ENCODE data around the gene MRNIP. TPM values are rescaled to one million over a fixed set of nuclear protein-coding genes. Genes with fewer than 3 reads are reported as not detected.
A peak's percentile ranks its signal among the peaks of the same experiment; 100 is the strongest.

The MRNIP gene, protein sequence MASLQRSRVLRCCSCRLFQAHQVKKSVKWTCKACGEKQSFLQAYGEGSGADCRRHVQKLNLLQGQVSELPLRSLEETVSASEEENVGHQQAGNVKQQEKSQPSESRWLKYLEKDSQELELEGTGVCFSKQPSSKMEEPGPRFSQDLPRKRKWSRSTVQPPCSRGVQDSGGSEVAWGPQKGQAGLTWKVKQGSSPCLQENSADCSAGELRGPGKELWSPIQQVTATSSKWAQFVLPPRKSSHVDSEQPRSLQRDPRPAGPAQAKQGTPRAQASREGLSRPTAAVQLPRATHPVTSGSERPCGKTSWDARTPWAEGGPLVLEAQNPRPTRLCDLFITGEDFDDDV
- total RNA-seq (2014; rRNA removed; shearing (Covaris generic)): 34.7 and 56.2 TPM in 2 replicates

DNA sequence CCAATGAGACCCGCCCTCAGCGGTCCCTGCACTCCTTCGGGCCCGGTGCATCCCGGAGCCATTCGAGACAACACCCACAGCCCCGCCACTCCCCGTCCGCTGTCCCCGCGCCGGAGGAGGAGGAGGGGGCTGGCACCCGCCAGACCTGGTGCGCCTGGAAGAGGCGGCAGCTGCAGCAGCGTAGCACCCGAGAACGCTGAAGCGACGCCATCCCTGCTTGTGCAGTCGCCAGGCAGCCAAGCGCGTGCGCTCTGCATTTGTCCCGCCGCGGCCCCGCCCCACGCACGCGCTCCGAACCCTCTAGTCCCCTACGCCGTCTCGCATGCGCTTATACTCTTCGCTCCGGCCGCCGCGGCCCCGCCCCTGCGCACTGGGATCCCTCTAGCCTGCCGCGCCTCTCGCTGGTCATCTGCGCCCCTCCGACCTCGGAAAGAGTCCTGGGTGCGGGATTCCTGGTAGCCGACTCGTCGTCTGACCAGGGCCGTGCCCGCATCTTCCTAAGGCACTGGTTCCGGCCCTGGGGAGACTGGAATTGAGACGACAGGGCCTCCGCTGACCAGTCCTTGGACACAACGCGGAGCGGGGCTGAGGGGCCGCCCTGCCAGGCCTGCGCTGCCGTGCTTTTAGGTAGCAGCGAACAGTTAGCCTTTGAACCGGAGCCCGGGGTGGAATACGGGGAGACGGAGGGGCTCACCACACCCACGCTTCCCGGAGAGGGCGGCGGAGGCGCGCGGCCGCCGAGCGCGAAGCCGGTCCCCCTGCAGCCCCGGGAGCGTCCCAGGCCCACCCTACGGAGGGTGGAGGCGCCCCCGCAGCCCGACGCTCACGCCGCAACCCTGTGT, at the start of gene MRNIP:
Gene MRNIP, minus strand, starts transcription at position 232 of the 842 bp plus-strand sequence. Its CDS starts 21 bp downstream, at position 211.
- peak within 1 kb of the TSS; percentile 85 for H3K4me3 ChIP-seq (ENCODE audit: insufficient read depth, low read depth, low read length)
- DNase-seq: peak; percentile 98
- H3K27me3 ChIP-seq (ENCODE audit: control insufficient read depth, insufficient read depth, low read length): no peaks in the 10 kb centered on the region

DNA sequence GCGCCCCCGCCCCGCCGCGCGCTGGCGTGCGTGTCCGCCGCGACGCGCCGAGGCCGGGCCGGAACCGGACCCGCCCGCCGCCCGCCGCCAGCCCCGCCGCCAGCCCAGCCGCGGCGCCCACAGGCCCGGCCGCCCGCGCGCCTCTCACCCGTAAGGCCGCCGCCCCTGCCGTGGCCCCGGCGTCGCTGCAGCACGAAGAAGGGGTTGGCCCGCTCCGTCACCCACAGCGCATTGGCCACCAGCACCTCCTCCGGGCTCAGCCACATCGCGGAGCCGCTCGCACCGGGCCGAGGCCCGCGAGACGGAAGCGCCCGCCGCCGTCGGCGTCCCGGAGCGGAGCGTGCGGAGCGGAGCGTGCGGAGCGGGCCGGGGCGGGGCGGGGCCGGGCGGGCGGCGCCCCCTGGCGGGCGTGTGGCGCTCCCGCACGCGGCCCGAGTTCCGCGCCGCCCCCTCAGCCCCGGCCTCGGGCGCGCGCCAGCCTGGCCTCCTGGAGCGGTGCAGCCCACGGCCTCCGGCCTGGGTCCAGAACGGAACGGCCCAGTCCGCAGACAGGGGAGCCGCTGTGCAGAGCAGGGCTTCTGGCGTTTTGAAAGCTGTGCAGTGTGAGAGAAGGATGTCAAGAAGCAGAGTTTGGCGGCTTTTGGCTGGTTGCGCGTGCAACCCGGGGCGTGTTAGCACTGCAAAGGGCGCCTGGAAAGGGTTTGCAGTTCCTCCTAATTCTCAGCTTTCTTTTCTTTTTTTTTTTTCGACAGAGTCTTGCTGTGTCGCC, 49.1 kb upstream of the MRNIP start, which contains the start of gene TBC1D9B:
Gene TBC1D9B, minus strand, starts transcription at position 342 of the 769 bp plus-strand sequence. Its CDS starts 76 bp downstream, at position 266.
- no peaks in the 10 kb centered on the region for H3K27me3 ChIP-seq (ENCODE audit: control insufficient read depth, insufficient read depth, low read length)
- peak; percentile 97 for DNase-seq
- peaks cover 5% of the 10 kb centered on the region for H3K36me3 ChIP-seq (replicated peaks; ENCODE audit: control insufficient read depth, insufficient read depth, low read length)
- H3K4me3 ChIP-seq (ENCODE audit: insufficient read depth, low read depth, low read length): peak within 1 kb of the TSS; percentile 64

More for the DNA sequence above, at the start of gene MRNIP:
- peaks cover 9% of the 10 kb centered on the region for H3K36me3 ChIP-seq (replicated peaks; ENCODE audit: control insufficient read depth, insufficient read depth, low read length)

DNA sequence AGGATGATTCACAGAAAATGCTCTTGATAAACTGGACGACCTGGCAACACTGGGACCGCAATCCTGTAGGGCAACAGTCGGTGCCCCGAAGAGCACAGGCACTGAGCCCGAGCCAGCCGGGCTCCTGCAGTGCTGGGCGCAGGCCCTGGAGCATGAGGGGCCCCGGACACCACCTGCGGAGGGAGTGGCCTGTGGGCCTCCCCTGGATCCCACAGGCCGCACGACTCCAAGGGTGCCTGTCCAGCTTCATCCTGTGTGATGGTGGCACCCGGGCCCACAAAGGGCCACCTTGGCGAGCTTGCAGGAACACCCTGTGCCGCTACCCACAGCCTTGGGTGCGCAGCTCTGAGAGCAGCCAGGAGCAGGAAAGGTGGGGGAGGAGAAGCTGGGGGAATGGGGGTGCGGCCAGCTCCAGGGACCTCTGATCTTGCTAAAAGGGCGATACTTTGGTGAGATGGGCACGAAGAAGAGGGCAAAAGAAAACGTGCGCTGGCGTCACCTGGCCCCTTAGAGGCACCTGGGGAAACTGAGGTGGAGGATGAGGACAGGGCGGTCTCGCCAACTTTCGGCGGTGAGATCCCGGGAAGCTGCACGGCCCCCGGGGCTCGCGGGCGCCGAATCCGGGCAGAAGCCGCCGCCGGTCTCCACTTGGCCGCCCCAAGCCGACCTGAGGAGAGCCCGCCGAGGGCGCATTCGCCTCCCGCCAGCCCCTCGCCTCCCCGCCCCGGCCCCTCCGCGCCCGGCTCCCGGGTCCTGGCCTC, 48.4 kb upstream of the MRNIP start:
- H3K27me3 ChIP-seq (ENCODE audit: control insufficient read depth, insufficient read depth, low read length): no peaks in the 10 kb centered on the region
- peak overlapping the region; percentile 58 for H3K4me3 ChIP-seq (ENCODE audit: insufficient read depth, low read depth, low read length)
- H3K36me3 ChIP-seq (replicated peaks; ENCODE audit: control insufficient read depth, insufficient read depth, low read length): peaks cover 5% of the 10 kb centered on the region
- DNase-seq: peak; percentile 84

DNA sequence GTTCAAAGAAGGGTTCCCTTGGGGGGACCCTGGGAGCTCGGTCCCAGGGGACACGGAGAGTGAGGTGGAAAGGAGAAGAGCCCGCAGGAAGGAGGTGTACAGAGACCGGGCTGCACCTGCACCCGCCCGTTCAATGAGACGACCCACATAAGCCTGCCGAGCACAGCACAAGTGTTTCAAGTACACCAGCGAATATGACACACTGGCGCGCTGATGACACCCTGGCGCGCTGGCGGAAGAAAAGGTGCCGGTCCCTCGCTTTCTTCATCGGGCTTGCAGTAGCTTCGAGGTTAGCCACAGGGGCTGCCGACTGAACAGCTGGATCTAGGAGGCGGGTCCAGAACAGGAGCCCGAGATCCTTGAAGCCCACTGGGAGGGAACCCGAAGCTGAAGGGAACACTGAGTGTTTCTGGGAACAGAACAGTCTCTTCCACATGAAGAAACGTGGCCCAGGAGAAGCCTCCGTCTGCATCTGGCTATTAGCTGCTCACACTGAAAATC, 47.7 kb upstream of the MRNIP start:
- no peak overlapping the region for H3K4me3 ChIP-seq (ENCODE audit: insufficient read depth, low read depth, low read length)
- H3K36me3 ChIP-seq (replicated peaks; ENCODE audit: control insufficient read depth, insufficient read depth, low read length): peaks cover 5% of the 10 kb centered on the region
- no peaks in the 10 kb centered on the region for H3K27me3 ChIP-seq (ENCODE audit: control insufficient read depth, insufficient read depth, low read length)
- DNase-seq: no peak

DNA sequence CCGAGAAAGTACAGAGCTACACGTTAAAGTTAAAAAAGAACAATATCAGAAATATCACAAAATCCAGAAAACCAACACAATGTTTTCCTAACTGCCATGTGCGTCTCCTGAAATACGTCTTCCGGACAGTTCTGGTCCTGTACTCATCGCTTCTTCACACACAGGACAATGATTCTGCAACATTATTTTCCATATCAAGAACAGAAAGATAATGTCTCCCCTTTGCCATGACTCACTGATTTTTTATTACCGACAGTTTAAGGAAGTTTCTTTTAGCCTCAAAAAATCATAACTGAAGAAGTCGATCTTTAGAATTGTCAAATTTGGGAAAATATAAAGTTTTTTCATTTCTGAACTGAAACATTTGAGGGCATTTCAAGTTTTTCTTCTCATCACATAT, 46.5 kb upstream of the MRNIP start:
- Histone ChIP-seq H3K36me3 (replicated peaks; ENCODE audit: control insufficient read depth, insufficient read depth, low read length) (peaks cover 5% of the 10 kb centered on the region), H3K4me3 (ENCODE audit: insufficient read depth, low read depth, low read length) (no peak overlapping the region), H3K27me3 (ENCODE audit: control insufficient read depth, insufficient read depth, low read length) (no peaks in the 10 kb centered on the region)
- DNase-seq: no peak

DNA sequence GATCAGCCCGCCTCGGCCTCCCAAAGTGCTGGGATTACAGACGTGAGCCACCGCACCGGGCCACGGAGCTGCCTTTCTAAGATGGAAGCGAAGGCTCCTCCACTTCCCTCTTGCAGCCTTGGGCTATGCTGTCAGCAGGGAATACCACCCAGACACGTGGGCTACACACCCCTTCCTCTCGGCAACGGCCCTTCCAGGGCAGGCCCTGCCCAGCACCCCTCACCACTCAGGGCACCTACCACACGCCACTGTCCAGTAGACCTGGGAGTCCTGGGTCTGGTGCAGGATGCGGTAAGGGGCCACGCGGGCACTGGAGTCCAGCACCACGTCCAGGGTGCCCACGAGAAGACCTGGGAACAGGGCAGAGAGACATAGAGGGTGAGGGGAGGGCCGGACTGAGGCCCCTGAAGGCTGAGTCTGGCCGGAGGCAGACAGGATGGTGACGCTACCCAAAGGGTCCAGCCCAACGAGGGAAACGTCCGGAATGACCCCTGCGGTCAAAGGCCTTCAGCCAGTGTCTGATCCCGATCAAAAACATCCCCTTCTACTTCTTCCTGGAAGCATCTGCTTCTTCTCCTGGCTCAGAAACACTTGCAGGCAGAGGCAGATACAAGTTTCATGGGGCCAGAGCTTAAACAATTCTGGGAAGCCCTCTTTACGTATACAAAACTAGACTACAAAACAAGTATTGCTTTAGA, 46.0 kb upstream of the MRNIP start:
- Histone ChIP-seq H3K4me3 (ENCODE audit: insufficient read depth, low read depth, low read length) (no peak overlapping the region), H3K27me3 (ENCODE audit: control insufficient read depth, insufficient read depth, low read length) (no peaks in the 10 kb centered on the region), H3K36me3 (replicated peaks; ENCODE audit: control insufficient read depth, insufficient read depth, low read length) (peaks cover 5% of the 10 kb centered on the region)
- DNase-seq: no peak

DNA sequence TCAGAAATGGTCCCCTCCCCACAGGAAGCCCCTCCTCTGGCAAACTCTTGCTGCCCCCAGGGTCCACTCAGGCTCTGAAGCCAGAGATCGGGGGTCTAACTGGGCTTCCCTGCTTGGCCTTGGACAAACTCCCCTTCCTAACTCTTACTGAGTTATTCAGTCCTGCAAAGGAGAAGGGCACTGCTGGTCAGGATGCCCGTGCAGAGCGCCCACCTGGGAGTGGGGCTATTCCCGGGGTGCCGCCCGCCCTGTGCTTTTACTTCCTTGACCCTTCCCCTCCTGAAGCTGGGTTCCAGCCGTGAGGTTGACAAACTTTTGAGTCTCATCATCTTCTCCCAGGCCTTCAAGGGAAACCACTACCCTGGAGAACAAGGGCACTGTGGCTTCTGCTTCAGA, 44.1 kb upstream of the MRNIP start:
- H3K4me3 ChIP-seq (ENCODE audit: insufficient read depth, low read depth, low read length): no peak overlapping the region

DNA sequence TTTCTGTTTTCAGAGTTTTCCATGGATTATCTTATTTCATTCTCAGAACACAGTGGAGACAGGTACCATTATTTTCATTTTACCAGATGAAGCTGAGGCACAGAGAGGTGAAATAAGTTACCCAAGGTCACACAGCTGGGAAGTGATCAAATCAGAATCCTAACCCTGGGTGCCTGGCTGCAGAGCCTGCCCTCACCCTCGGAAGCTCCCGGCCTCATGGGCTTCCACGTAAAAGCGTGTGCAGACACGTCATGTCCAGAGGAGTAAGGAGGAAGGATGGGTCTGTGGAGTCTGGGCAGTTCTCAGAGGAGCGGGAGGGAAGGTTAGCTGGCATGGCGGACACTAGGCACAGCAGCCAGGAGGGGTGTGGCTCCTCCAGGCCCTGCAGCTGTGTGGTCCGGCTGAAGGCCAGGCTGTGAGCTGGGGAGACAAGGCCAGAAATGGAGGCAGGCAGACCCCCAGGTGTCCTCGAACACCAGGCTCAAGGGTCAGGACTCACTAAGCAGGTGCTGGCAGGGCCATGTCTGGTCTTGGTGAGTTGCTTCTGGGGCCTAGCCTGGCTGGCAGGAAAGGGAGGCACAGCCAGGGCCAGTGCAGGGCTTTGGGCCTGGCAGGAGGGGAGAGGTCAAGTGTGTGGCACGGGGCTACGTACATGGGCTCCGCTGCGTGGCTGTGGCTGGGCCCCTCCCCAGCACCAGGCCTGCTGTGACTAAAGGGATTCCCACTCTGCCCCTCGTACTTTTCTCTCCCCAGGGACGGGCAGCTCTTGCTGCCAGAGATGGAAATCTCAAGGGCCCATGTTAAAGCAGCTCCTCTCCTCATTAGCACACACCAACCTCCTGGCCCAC, 43.5 kb upstream of the MRNIP start:
- H3K36me3 ChIP-seq (replicated peaks; ENCODE audit: control insufficient read depth, insufficient read depth, low read length): peaks cover 7% of the 10 kb centered on the region
- no peak overlapping the region for H3K4me3 ChIP-seq (ENCODE audit: insufficient read depth, low read depth, low read length)
- no peak for DNase-seq
- H3K27me3 ChIP-seq (ENCODE audit: control insufficient read depth, insufficient read depth, low read length): no peaks in the 10 kb centered on the region

More for the DNA sequence above, 44.1 kb upstream of the MRNIP start:
- peaks cover 5% of the 10 kb centered on the region for H3K36me3 ChIP-seq (replicated peaks; ENCODE audit: control insufficient read depth, insufficient read depth, low read length)
- no peaks in the 10 kb centered on the region for H3K27me3 ChIP-seq (ENCODE audit: control insufficient read depth, insufficient read depth, low read length)
- no peak for DNase-seq

DNA sequence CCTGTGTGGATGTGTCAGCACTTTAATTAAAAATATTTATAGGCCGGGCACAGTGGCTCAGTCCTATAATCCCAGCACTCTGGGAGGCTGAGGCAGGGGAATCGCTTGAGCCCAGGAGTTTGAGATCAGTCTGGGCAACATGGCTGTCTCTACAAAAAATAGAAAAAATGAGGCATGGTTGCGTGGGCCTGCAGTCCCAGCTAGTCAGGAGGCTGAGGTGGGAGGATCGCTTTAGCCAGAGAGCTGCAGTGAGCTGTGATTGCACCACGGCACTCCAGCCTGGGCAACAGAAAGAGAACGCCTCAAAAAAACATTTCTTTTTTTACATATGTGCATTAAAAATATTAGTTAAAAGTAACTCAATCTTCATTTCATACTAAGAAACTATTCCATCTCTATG, 42.8 kb upstream of the MRNIP start:
- no peaks in the 10 kb centered on the region for H3K27me3 ChIP-seq (ENCODE audit: control insufficient read depth, insufficient read depth, low read length)
- DNase-seq: no peak
- H3K4me3 ChIP-seq (ENCODE audit: insufficient read depth, low read depth, low read length): no peak overlapping the region
- peaks cover 7% of the 10 kb centered on the region for H3K36me3 ChIP-seq (replicated peaks; ENCODE audit: control insufficient read depth, insufficient read depth, low read length)

DNA sequence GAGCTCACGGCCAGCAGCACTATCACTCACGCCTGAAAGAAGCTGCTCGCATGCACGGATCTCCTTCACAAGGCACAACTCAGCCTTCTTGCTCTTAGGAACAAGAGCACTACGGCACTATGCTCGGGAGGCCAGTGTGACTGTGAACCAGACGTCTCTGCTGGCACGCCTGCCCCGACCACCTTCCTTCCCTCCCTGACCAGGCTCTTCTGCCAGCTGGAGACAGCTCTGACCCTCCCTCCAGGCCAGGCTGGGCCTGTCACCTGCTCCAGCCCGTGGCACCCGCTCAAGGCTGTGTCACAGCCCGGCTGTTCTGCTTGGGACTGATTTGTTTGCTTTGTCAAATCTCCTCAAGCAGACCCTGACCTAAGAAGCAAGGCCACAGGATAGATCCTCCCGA, 42.1 kb upstream of the MRNIP start:
- H3K36me3 ChIP-seq (replicated peaks; ENCODE audit: control insufficient read depth, insufficient read depth, low read length): peaks cover 7% of the 10 kb centered on the region
- H3K27me3 ChIP-seq (ENCODE audit: control insufficient read depth, insufficient read depth, low read length): no peaks in the 10 kb centered on the region
- H3K4me3 ChIP-seq (ENCODE audit: insufficient read depth, low read depth, low read length): no peak overlapping the region
- no peak for DNase-seq

DNA sequence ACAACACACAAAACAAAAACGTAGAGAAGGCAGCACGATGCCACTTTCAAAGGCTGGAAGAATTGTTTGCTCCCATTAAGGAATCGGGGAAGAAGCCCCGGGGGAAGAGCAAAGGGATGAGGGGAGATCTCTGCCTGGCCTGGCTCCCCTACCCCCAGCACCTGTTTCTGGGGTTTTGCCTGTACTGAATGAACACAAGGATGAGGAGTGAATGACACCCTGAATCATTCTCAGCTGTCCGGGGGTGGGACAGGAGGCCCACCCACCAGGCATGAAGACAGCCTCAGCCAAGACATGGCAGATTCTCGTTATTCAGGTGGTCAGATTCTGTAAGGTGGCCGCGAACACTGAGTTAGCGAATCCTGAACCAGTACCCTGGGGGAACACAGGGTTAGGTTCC, 41.6 kb upstream of the MRNIP start:
- Histone ChIP-seq H3K4me3 (ENCODE audit: insufficient read depth, low read depth, low read length) (no peak overlapping the region), H3K27me3 (ENCODE audit: control insufficient read depth, insufficient read depth, low read length) (no peaks in the 10 kb centered on the region), H3K36me3 (replicated peaks; ENCODE audit: control insufficient read depth, insufficient read depth, low read length) (peaks cover 7% of the 10 kb centered on the region)
- DNase-seq: no peak

DNA sequence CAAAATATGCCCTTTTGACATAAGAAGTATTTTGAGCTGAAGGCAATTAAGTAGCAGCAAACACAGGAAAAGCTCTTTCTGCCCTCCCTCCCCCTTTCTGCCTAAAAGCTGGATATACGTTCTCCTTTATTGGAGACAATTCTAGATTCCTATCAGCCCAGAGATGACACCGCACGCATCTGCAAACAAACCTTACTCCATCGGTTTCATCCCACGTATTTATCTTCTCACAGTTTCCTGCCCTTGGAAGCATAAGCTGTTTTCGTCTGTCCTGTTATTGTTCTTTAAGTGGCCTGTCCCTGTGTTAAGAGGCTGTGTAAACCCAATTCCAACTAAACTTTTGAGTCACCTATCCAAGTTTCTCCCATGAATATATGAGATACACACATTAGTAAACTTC, 37.2 kb upstream of the MRNIP start:
- H3K4me3 ChIP-seq (ENCODE audit: insufficient read depth, low read depth, low read length): no peak overlapping the region
- no peaks in the 10 kb centered on the region for H3K27me3 ChIP-seq (ENCODE audit: control insufficient read depth, insufficient read depth, low read length)

More for the DNA sequence above, 37.2 kb upstream of the MRNIP start:
- peaks cover 21% of the 10 kb centered on the region for H3K36me3 ChIP-seq (replicated peaks; ENCODE audit: control insufficient read depth, insufficient read depth, low read length)
- no peak for DNase-seq

Measured in H7 (cell line).